ENCODE measurements around the gene MYO16.
"Not testable (repeated sequence)": the region's sequence is repeated elsewhere in the genome, so short reads cannot be mapped to it uniquely, and the experiment has no call there.

MYO16 gene

GRCh38 chr13:109209526-109209925 is 580.1 kb downstream of the MYO16 start:
- Histone ChIP-seq H3K27ac (no peak overlapping the region), H4K20me1 (no peaks in the 10 kb centered on the region), H3K4me2 (no peak overlapping the region), H3K4me3 (no peak overlapping the region), H3K27me3 (no peaks in the 10 kb centered on the region), H3K4me1 (peaks cover 40% of the 10 kb centered on the region), H3K9me3 (no peaks in the 10 kb centered on the region), H3K36me3 (no peaks in the 10 kb centered on the region), H3K9ac (no peak overlapping the region)
- no peak for TF ChIP-seq Cebpa-rat (IDR thresholded peaks at IDR 0.05)

DNA sequence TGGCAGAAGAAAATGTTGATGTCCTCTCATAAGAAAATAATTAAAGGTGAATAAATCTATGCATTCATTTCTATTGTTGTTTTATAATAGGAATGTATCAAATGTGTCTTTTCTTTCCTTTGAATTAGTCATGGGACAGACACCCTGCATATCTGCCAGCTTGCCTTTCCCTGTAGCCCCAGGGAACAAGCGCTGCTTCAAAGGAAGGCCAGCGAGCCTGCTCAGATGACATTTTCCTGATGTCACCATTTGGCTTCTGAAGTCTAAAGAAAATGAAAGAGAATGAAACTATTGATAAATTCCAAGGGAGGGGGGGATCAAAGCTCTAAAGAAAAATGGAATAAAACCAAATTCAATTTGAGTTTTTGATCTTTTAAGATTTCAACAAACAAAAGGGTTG is 582.2 kb downstream of the MYO16 start:
- no peak for TF ChIP-seq Cebpa-rat (IDR thresholded peaks at IDR 0.05)
- Histone ChIP-seq H3K36me3 (no peaks in the 10 kb centered on the region), H3K9ac (no peak overlapping the region), H3K4me3 (no peak overlapping the region), H3K4me1 (peaks cover 36% of the 10 kb centered on the region), H3K4me2 (peak overlapping the region; percentile 63), H4K20me1 (no peaks in the 10 kb centered on the region), H3K9me3 (no peaks in the 10 kb centered on the region), H3K27ac (no peak overlapping the region), H3K27me3 (no peaks in the 10 kb centered on the region)

DNA sequence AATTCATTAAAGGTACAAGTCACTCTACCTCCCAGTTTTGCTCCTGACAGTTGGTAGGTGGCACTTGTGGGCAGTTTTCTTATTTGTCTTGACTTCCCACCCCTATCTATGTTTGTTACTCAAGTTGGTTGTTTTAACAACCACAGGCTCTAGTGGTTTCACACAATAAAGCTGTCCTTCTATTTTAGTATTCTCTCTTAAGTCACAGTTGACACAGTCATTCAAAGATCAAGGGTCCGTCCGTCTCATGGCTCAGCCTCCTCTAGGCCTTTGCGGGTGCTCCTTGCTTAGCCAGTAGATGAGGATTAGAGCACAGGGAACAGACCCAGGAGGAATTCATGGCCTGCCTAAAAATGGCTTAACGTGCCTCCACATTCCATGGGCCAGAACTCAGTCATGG is 583.2 kb downstream of the MYO16 start:
- no peak overlapping the region for H3K27ac ChIP-seq
- H3K4me1 ChIP-seq, result peaks cover 28% of the 10 kb centered on the region
- H3K4me3 ChIP-seq, result no peak overlapping the region
- no peaks in the 10 kb centered on the region for H3K9me3 ChIP-seq
- H3K4me2 ChIP-seq, result peak overlapping the region; percentile 63
- no peak for TF ChIP-seq Cebpa-rat (IDR thresholded peaks at IDR 0.05)
- H4K20me1 ChIP-seq, result no peaks in the 10 kb centered on the region
- H3K36me3 ChIP-seq, result no peaks in the 10 kb centered on the region
- H3K9ac ChIP-seq, result no peak overlapping the region
- no peaks in the 10 kb centered on the region for H3K27me3 ChIP-seq

DNA sequence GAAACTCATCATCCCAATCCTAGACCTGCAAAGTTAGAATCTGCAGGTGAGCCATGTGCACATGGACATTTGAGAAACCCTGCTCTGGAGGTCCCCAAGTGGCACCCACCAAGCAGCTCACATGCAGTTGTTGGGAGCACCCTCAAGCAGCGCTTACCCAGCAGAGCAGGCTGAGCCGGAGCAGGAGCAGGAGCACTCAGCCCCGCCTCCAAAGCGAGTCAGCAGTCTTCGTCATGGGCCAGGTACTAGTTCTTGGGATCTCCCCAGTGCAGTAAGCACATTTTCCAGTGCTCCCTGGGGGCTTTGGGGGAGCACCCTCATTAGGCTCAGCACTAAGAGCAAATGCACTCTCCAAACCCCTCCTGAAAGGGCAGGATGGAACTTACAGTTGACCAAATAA is 584.3 kb downstream of the MYO16 start:
- H3K36me3 ChIP-seq, result no peaks in the 10 kb centered on the region
- no peaks in the 10 kb centered on the region for H4K20me1 ChIP-seq
- H3K4me3 ChIP-seq, result no peak overlapping the region
- no peaks in the 10 kb centered on the region for H3K27me3 ChIP-seq
- peak overlapping the region; percentile 63; the same call in 1 of the 2 replicates for H3K4me2 ChIP-seq
- no peaks in the 10 kb centered on the region for H3K9me3 ChIP-seq
- H3K9ac ChIP-seq, result no peak overlapping the region
- TF ChIP-seq Cebpa-rat (IDR thresholded peaks at IDR 0.05), result no peak
- no peak overlapping the region for H3K27ac ChIP-seq
- peaks cover 28% of the 10 kb centered on the region for H3K4me1 ChIP-seq

DNA sequence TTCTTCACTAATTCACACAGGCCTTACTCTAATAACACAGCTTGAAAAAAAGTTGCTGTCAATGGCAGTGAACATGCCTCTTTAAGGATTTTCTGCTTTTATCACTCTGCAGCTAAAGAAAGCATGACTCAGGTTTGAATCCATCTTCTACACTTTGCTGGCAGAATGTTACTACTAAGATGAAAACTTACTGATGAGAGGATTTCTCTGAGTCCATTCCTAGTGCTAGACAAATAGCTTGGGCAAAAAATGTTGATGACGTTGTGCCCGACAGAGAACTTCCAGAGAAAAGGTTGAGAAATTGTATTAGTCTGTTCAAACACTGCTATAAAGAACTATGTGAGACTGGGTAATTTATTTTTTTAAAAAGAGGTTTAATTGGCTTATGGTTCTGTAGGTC is 585.0 kb downstream of the MYO16 start:
- Histone ChIP-seq H3K27ac (no peak overlapping the region), H3K4me1 (peaks cover 28% of the 10 kb centered on the region), H3K4me2 (no peak overlapping the region), H3K9ac (no peak overlapping the region), H3K27me3 (no peaks in the 10 kb centered on the region), H3K4me3 (no peak overlapping the region), H4K20me1 (no peaks in the 10 kb centered on the region), H3K9me3 (no peaks in the 10 kb centered on the region), H3K36me3 (no peaks in the 10 kb centered on the region)
- no peak for TF ChIP-seq Cebpa-rat (IDR thresholded peaks at IDR 0.05)

- Histone ChIP-seq H3K9ac (no peak overlapping the region), H4K20me1 (no peaks in the 10 kb centered on the region), H3K9me3 (no peaks in the 10 kb centered on the region), H3K27ac (no peak overlapping the region), H3K4me2 (no peak overlapping the region), H3K36me3 (no peaks in the 10 kb centered on the region), H3K4me3 (no peak overlapping the region), H3K27me3 (no peaks in the 10 kb centered on the region), H3K4me1 (peaks cover 28% of the 10 kb centered on the region)
- no peak for TF ChIP-seq Cebpa-rat (IDR thresholded peaks at IDR 0.05)
Observed at GRCh38 chr13:109215377-109215776, 586.0 kb downstream of the MYO16 start.

DNA sequence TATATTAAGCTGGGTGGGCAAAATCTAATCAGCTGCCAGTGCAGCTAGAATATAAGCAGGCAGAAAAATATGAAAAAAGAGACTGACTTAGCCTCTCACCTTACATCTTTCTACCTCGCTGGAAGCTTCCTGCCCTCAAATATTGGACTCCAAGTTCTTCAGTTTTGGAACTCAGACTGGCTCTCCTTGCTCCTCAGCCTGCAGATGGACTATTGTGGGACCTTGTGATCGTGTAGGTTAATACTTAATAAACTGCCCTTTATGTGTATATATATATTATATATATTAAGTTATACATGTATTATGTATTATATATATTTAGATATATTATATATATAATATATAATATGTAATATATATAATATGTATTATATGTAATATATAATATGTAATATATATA is 588.1 kb downstream of the MYO16 start:
- H3K4me2 ChIP-seq, H3K9me3 ChIP-seq, H3K27me3 ChIP-seq, H3K27ac ChIP-seq, H3K4me3 ChIP-seq, H3K36me3 ChIP-seq, H4K20me1 ChIP-seq, H3K9ac ChIP-seq: not testable (repeated sequence)
- peaks cover 12% of the 10 kb centered on the region for H3K4me1 ChIP-seq

- Histone ChIP-seq H4K20me1 (no peaks in the 10 kb centered on the region), H3K4me3 (no peak overlapping the region), H3K4me2 (no peak overlapping the region), H3K27ac (no peak overlapping the region), H3K27me3 (no peaks in the 10 kb centered on the region), H3K9me3 (peaks cover 25% of the 10 kb centered on the region), H3K9ac (no peak overlapping the region), H3K36me3 (no peaks in the 10 kb centered on the region), H3K4me1 (no peaks in the 10 kb centered on the region)
- no peak for TF ChIP-seq Cebpa-rat (IDR thresholded peaks at IDR 0.05)
Observed at GRCh38 chr13:109220631-109221030, 591.2 kb downstream of the MYO16 start.

GRCh38 chr13:109224033-109224432 is 594.6 kb downstream of the MYO16 start:
- H3K4me2 ChIP-seq, result no peak overlapping the region
- H3K27me3 ChIP-seq, result no peaks in the 10 kb centered on the region
- no peaks in the 10 kb centered on the region for H4K20me1 ChIP-seq
- H3K36me3 ChIP-seq, result no peaks in the 10 kb centered on the region
- H3K9ac ChIP-seq, result no peak overlapping the region
- H3K9me3 ChIP-seq, result peaks cover 33% of the 10 kb centered on the region
- H3K4me3 ChIP-seq, result no peak overlapping the region
- no peak overlapping the region for H3K27ac ChIP-seq
- no peaks in the 10 kb centered on the region for H3K4me1 ChIP-seq
- TF ChIP-seq Cebpa-rat (IDR thresholded peaks at IDR 0.05), result no peak

DNA sequence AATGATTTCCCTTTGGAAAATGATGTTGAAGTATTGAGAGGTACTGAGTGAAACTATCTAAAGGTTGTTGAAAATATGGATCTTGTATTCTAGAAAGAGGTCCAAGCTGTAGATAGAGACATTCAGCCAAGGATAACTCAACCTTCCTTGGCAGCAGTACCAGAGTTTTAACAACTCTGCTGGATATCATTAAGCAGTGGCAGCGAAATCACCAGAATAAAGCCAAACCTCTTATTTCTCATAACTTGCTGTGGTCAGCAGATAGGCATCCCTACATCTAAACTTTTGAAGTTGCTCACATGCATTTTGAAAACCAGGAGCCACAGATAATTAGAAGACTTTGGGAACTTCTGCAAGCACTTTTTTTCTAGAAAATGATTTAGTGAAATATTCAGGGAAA is 597.2 kb downstream of the MYO16 start:
- Histone ChIP-seq H4K20me1 (no peaks in the 10 kb centered on the region), H3K4me3 (no peak overlapping the region), H3K9ac (no peak overlapping the region), H3K27ac (no peak overlapping the region), H3K27me3 (no peaks in the 10 kb centered on the region), H3K4me2 (no peak overlapping the region), H3K36me3 (no peaks in the 10 kb centered on the region), H3K9me3 (peaks cover 45% of the 10 kb centered on the region), H3K4me1 (no peaks in the 10 kb centered on the region)
- no peak for TF ChIP-seq Cebpa-rat (IDR thresholded peaks at IDR 0.05)

GRCh38 chr13:109227344-109227940 is 598.0 kb downstream of the MYO16 start:
- no peak for TF ChIP-seq Cebpa-rat (IDR thresholded peaks at IDR 0.05)
- Histone ChIP-seq H3K4me3 (no peak overlapping the region), H3K36me3 (no peaks in the 10 kb centered on the region), H3K4me2 (no peak overlapping the region), H3K4me1 (no peaks in the 10 kb centered on the region), H3K27ac (no peak overlapping the region), H3K9ac (no peak overlapping the region), H3K27me3 (no peaks in the 10 kb centered on the region), H3K9me3 (peaks cover 43% of the 10 kb centered on the region), H4K20me1 (no peaks in the 10 kb centered on the region)
